Gastroesophageal sphincter (tissue), 4 donors: ENCODE results near the gene GDPD3. TPM values are rescaled to one million over a fixed set of nuclear protein-coding genes. Genes with fewer than 3 reads are reported as not detected.
"Not testable (repeated sequence)": the region's sequence is repeated elsewhere in the genome, so short reads cannot be mapped to it uniquely, and the experiment has no call there.

Source experiments
- ATAC-seq: fragments of 150-250 bp; one replicate; pipeline ENCODE4 v1.9.1; 2016; ENCODE audit warnings: mild to moderate bottlenecking, moderate library complexity
- H3K27ac ChIP-seq, 4 donors: fragments of 200-600 bp; sonication (generic) in 3 of 4; 1 replicate in 3 of 4; 2 replicates in 1 of 4; pipeline ENCODE4 v1.5.1; 2016 to 2019
- H3K27me3 ChIP-seq: fragments of 200-600 bp; sonication (generic); one replicate; pipeline ENCODE4 v1.5.1; 2019
- H3K36me3 ChIP-seq, 2 donors: fragments of 200-600 bp; sonication (generic); one replicate each; pipeline ENCODE4 v1.5.1; 2019; ENCODE audit warnings: control low read depth in 1 of 2
- H3K4me1 ChIP-seq, 3 donors: fragments of 200-600 bp; sonication (generic); 1 replicate in 2 of 3; 2 replicates in 1 of 3; pipeline ENCODE4 v1.5.1; 2016 to 2019; ENCODE audit warnings: control low read depth in 2 of 3
- H3K4me3 ChIP-seq, 2 donors: fragments of 200-600 bp; sonication (generic); one replicate each; pipeline ENCODE4 v1.5.1; 2019; ENCODE audit warnings: mild to moderate bottlenecking in 1 of 2, moderate library complexity in 1 of 2
- H3K9me3 ChIP-seq, 3 donors: fragments of 200-600 bp; sonication (generic); one replicate each; pipeline ENCODE4 v1.5.1; 2017 to 2019; ENCODE audit warnings: control low read depth in 2 of 3
- EP300 ChIP-seq: sonication (generic); formaldehyde crosslinking; IDR thresholded peaks from one replicate; pipeline ENCODE4 v1.6.1; 2017; ENCODE audit warnings: antibody characterized with exemption, mild to moderate bottlenecking
- POLR2A ChIP-seq, 2 donors: fragments of 450-650 bp; IDR thresholded peaks; one replicate each; pipeline ENCODE4 v1.6.1; 2017; ENCODE audit warnings: antibody characterized with exemption in 2 of 2, mild to moderate bottlenecking in 2 of 2, moderate library complexity in 1 of 2
- POLR2AphosphoS5 ChIP-seq: sonication (generic); formaldehyde crosslinking; IDR thresholded peaks from one replicate; pipeline ENCODE4 v1.6.1; 2017; ENCODE audit warnings: antibody characterized with exemption
- WGBS, 2 donors: methylation state at CpG; one replicate each; pipeline ENCODE4 v1.1.5; 2018; ENCODE audit warnings: low coverage in 1 of 2; 5-methylcytosine and 5-hydroxymethylcytosine counted together
- total RNA-seq, 4 donors: library from RNA; depleted of rRNA; stranded (reverse); fragments of >200 nt; gene quantifications; one replicate each; pipeline ENCODE4 v1.1.0, GENCODE V29; 2016
- TF ChIP-seq, protein P1 (sequence below), 4 experiments: fragments of 200-600 bp in 2 of 4; fragments of 450-650 bp in 2 of 4; sonication (generic) in 1 of 4; IDR thresholded peaks; one replicate each; pipeline ENCODE4 v1.5.1; 2017 to 2019; ENCODE audit warnings: antibody characterized with exemption in 4 of 4, mild to moderate bottlenecking in 2 of 4, moderate library complexity in 2 of 4

The GDPD3 gene
- total RNA-seq, 4 donors from 2014 or later, result 1.1 to 3.1 (median 1.9) TPM

DNA sequence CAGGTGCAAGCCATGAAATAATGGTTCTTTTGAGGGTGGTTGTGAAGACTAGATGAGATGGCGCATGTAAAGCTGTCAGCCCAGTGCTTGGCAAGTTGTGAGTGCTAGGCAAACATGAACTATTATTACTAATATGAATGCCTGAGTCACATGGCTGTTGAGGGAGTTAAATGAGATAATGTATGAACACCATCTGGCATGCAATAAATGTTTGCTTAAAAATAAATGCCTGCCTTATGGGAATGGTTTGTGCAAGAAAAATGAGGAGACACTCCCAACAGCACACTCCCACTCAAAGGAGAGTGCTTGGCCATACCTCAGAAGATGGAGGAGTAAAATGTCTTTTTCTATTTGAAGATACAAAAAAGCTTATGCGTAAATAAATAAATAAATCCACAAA, 6.1 kb upstream of the GDPD3 start:
- TF ChIP-seq POLR2A (IDR thresholded peaks at IDR 0.05) (no peak), EP300 (no peak), POLR2AphosphoS5 (no peak)
- TF ChIP-seq, protein P1, sequence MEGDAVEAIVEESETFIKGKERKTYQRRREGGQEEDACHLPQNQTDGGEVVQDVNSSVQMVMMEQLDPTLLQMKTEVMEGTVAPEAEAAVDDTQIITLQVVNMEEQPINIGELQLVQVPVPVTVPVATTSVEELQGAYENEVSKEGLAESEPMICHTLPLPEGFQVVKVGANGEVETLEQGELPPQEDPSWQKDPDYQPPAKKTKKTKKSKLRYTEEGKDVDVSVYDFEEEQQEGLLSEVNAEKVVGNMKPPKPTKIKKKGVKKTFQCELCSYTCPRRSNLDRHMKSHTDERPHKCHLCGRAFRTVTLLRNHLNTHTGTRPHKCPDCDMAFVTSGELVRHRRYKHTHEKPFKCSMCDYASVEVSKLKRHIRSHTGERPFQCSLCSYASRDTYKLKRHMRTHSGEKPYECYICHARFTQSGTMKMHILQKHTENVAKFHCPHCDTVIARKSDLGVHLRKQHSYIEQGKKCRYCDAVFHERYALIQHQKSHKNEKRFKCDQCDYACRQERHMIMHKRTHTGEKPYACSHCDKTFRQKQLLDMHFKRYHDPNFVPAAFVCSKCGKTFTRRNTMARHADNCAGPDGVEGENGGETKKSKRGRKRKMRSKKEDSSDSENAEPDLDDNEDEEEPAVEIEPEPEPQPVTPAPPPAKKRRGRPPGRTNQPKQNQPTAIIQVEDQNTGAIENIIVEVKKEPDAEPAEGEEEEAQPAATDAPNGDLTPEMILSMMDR (IDR thresholded peaks at IDR 0.05), result no peak
- Histone ChIP-seq H3K9me3 (no peaks in the 10 kb centered on the region), H3K27me3 (no peaks in the 10 kb centered on the region), H3K4me3 (no peak overlapping the region), H3K4me1 (peaks cover 0 to 35% (median 6%) of the 10 kb centered on the region in 3 donors), H3K27ac (no peak overlapping the region), H3K36me3 (peaks cover 0 to 70% of the 10 kb centered on the region in 2 donors)
- WGBS, 2 donors, result 79 to 93% methylated on average over 2 of the region's 2 CpGs
- ATAC-seq, result no peak

DNA sequence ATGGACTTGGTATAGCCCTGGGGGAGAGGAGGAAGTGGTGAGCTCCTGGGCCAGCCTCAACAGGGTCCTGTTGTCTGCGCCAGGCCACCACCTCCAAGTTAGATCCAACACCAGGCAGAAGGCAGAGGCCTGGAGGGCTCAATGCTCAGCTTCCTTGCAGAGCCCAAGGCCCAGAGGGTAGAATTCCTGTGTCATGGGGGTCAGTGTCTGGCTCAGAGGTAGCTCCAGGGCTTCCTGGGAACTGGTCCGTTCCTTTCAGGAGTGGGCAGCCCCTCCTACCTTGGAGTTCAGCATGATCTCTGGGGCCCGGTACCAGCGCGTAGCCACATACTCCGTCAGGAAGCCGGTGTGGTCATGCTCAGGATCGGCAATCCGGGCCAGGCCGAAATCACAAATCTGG, 4.4 kb upstream of the GDPD3 start:
- no peak for ATAC-seq
- no CpG with 5 or more reads among the region's 10 CpGs for WGBS, 2 donors
- H3K4me3 ChIP-seq, result no peak overlapping the region
- TF ChIP-seq POLR2A (IDR thresholded peaks at IDR 0.05) (no peak), POLR2AphosphoS5 (no peak), EP300 (no peak)
- TF ChIP-seq, protein P1 (IDR thresholded peaks at IDR 0.05), result no peak
- peaks cover 0 to 35% (median 6%) of the 10 kb centered on the region in 3 donors for H3K4me1 ChIP-seq
- H3K9me3 ChIP-seq, result no peaks in the 10 kb centered on the region
- no peak overlapping the region for H3K27ac ChIP-seq
- no peaks in the 10 kb centered on the region for H3K27me3 ChIP-seq
- H3K36me3 ChIP-seq, result peaks cover 0 to 87% of the 10 kb centered on the region in 2 donors

DNA sequence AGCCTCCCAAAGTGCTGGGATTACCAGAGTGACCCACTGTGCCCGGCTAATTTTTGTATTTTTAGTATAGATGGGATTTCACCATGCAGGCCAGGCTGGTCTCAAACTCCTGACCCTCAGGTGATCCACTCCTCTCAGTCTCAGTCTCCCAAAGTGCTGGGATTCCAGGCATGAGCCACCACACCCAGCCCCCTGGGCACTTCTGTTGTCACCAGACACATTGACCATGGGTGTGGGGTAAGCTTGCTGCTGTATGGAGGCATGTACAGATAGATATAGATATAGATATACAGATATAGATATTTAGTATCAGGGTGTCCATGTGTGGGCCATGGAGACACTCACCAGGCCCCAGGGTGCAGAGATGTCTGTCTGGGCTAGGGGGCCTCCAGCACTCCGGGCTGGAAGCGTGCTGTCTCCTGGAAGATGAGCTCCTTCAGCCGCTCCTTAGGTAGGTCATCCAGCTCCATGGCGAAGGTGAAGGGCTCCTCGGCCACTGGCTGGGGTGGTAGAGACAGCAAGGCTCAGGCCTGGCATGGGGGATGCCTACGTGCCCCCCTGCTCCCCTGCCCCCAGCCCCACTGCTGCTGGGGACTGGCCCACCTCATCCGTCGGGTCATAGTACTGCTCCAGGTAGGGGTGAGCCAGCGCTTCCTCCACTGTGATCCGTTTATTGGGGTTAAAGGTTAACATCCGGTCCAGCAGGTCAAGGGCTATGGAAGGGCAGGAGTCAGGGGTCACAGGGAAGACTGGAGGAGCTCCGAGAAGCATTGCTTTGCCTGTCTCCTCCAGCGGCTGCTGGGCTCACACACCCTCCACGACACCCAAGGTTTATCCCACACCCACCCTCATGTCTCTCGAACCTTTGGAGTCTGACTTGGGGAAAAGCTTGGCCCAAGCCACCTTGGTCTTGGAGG, 3.2 kb upstream of the GDPD3 start:
- 60 to 80% methylated on average over 1 to 7 of the region's 16 CpGs for WGBS, 2 donors
- H3K27me3 ChIP-seq, result no peaks in the 10 kb centered on the region
- peaks cover 0 to 98% of the 10 kb centered on the region in 2 donors for H3K36me3 ChIP-seq
- ATAC-seq, result no peak
- H3K4me1 ChIP-seq, result peaks cover 0 to 24% (median 2%) of the 10 kb centered on the region in 3 donors
- TF ChIP-seq POLR2AphosphoS5 (no peak), EP300 (no peak), POLR2A (IDR thresholded peaks at IDR 0.05) (no peak)
- TF ChIP-seq, protein P1 (IDR thresholded peaks at IDR 0.05), result no peak
- no peak overlapping the region for H3K4me3 ChIP-seq
- no peak overlapping the region for H3K27ac ChIP-seq
- H3K9me3 ChIP-seq, result no peaks in the 10 kb centered on the region

DNA sequence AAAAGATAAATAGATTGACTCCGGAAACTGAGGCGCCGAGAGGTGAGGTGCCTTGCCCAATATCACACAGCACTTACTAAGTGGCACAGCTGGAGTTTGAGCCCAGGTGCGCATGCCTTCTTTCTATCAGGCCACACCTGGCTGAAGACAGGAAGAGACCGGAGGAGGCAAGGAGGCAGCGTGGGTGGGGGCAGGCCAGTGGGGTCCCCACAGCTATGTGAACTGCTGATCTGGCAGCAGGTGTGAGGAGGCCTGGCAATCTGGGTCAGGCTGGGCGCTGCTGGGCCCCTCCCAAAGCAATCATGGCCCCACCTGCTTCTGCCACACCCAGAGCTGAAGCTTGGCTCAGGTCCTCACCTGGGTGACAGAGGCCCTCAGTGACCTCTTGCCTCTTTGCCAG, 1.9 kb upstream of the GDPD3 start:
- Histone ChIP-seq H3K27me3 (no peaks in the 10 kb centered on the region), H3K4me1 (peaks cover 0 to 14% (median 0%) of the 10 kb centered on the region in 3 donors), H3K36me3 (peaks cover 0 to 98% of the 10 kb centered on the region in 2 donors), H3K4me3 (no peak overlapping the region), H3K27ac (no peak overlapping the region), H3K9me3 (no peaks in the 10 kb centered on the region)
- 93 to 100% methylated on average over 1 to 6 of the region's 7 CpGs for WGBS, 2 donors
- TF ChIP-seq, protein P1 (IDR thresholded peaks at IDR 0.05), result no peak
- TF ChIP-seq POLR2AphosphoS5 (no peak), POLR2A (IDR thresholded peaks at IDR 0.05) (no peak), EP300 (no peak)
- ATAC-seq, result no peak

DNA sequence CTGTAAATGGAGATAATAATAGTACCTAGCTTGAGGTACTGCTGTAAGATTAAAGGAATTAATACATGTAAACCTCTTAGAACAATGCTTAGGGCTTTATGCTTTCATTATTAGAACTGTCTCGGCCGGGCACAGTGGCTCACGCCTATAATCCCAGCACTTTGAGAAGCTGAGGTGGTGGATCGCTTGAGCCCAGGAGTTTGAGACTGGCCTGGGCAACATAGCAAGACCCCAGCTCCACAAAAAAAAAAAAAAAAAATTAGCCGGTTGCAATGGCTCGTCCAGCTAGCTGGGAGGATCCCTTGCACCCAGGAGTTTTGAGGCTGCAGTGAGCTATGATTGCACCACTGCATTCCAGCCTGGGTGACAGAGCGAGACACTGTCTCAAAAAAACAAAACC, 1.5 kb upstream of the GDPD3 start:
- H3K9me3 ChIP-seq, ATAC-seq, H3K27me3 ChIP-seq, H3K27ac ChIP-seq, H3K4me3 ChIP-seq: not testable (repeated sequence)
- Histone ChIP-seq H3K4me1 (peaks cover 0 to 14% (median 0%) of the 10 kb centered on the region in 3 donors), H3K36me3 (peaks cover 0 to 98% of the 10 kb centered on the region in 2 donors)
- WGBS, 2 donors, result 98% methylated on average over 6 of the region's 7 CpGs; no CpG with 5 or more reads in 1 of the 2 donors
